Skeletal muscle tissue (tissue), 4 donors: ENCODE measurements around the gene FLAD1. TPM values are rescaled to one million over a fixed set of nuclear protein-coding genes. Genes with fewer than 3 reads are reported as not detected.

Experiments used
- H3K27ac ChIP-seq: one replicate; pipeline ENCODE4 v1.7.0; 2013; ENCODE audit warnings: mild to moderate bottlenecking, low read depth, low read length, inconsistent platforms
- H3K27me3 ChIP-seq, 3 donors: one replicate each; pipeline ENCODE4 v1.7.0; 2013; ENCODE audit warnings: low read length in 3 of 3; ENCODE audit not compliant: control insufficient read depth in 3 of 3, insufficient read depth in 3 of 3
- H3K36me3 ChIP-seq, 3 donors: one replicate each; pipeline ENCODE4 v1.7.0; 2013; ENCODE audit warnings: low read length in 3 of 3; ENCODE audit not compliant: control insufficient read depth in 3 of 3, insufficient read depth in 3 of 3
- H3K4me1 ChIP-seq, 3 donors: one replicate each; pipeline ENCODE4 v1.7.0; 2013; ENCODE audit warnings: low read length in 3 of 3, mild to moderate bottlenecking in 3 of 3; ENCODE audit not compliant: control insufficient read depth in 3 of 3, insufficient read depth in 3 of 3
- H3K4me3 ChIP-seq, 3 donors: one replicate each; pipeline ENCODE4 v1.7.0; 2013; ENCODE audit warnings: low read length in 3 of 3
- H3K9ac ChIP-seq, 3 donors: one replicate each; pipeline ENCODE4 v1.7.0; 2013; ENCODE audit warnings: low read length in 3 of 3, mild to moderate bottlenecking in 3 of 3, moderate library complexity in 2 of 3, low read depth in 1 of 3
- H3K9me3 ChIP-seq, 3 donors: one replicate each; pipeline ENCODE4 v1.7.0; 2013; ENCODE audit warnings: low read length in 3 of 3; ENCODE audit not compliant: control insufficient read depth in 3 of 3
- total RNA-seq: library from RNA; depleted of rRNA; stranded (reverse); fragments of >200 nt; gene quantifications from one replicate; pipeline ENCODE4 v1.2.3, GENCODE V29; 2014
- donor health status: Osteomylitis.

Gene FLAD1
- total RNA-seq, 1 donor from 2014 or later = 16.2 TPM

DNA sequence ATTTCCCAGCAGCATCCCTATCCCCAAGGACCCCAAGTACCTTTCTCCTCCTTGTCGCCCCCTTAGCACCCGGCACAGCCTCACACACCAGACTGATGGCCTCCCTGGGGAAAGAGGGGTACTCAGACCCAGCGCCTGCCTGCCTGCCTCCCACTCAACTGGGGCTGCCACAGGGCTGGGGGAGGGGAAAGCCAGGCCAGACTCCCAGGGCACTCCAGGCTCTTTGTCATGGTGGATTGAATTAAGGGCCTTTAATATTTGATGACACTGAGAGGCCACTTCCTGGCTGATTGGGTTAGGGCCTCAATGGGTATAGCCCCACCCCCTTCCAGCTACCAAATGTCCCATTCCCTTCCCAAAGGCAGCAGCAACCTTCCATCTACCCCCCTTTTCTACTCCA is 14.4 kb upstream of the FLAD1 start:
- H3K27ac ChIP-seq = peak overlapping the region; percentile 99
- peaks cover 27 to 50% (median 47%) of the 10 kb centered on the region in 3 donors for H3K36me3 ChIP-seq
- H3K9ac ChIP-seq = peak overlapping the region; percentile 34 to 83 (median 77)
- peak overlapping the region in 1 of 3 donors; percentile 67 for H3K4me3 ChIP-seq
- H3K9me3 ChIP-seq = no peaks in the 10 kb centered on the region
- H3K27me3 ChIP-seq = no peaks in the 10 kb centered on the region
- peaks cover 52 to 63% (median 53%) of the 10 kb centered on the region in 3 donors for H3K4me1 ChIP-seq

DNA sequence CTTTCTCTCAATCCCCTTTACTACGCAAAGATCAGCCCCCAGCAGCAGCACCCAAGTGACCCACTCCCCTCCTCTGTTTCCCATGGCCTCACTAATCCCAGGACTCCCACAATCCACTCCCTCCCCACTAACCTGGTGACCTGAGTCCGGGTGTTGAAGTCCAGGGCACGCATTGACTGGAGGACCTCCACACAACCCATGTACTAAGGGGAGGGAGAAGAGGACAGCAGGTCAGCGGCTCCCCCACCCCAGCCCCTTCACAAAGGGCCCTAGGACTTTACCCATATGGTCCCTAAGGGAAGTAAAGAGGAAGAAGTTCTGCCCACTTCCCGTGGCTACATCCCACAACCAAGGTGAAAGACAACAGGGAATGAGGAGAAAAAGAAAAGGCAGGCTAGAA is 13.9 kb upstream of the FLAD1 start:
- peaks cover 26 to 45% (median 43%) of the 10 kb centered on the region in 3 donors for H3K36me3 ChIP-seq
- H3K9me3 ChIP-seq = no peaks in the 10 kb centered on the region
- H3K4me3 ChIP-seq = peak overlapping the region in 2 of 3 donors; percentile 57 to 67
- H3K4me1 ChIP-seq = peaks cover 52 to 60% (median 53%) of the 10 kb centered on the region in 3 donors
- H3K27me3 ChIP-seq = no peaks in the 10 kb centered on the region
- H3K27ac ChIP-seq = peak overlapping the region; percentile 99
- H3K9ac ChIP-seq = peak overlapping the region; percentile 34 to 83 (median 77)

DNA sequence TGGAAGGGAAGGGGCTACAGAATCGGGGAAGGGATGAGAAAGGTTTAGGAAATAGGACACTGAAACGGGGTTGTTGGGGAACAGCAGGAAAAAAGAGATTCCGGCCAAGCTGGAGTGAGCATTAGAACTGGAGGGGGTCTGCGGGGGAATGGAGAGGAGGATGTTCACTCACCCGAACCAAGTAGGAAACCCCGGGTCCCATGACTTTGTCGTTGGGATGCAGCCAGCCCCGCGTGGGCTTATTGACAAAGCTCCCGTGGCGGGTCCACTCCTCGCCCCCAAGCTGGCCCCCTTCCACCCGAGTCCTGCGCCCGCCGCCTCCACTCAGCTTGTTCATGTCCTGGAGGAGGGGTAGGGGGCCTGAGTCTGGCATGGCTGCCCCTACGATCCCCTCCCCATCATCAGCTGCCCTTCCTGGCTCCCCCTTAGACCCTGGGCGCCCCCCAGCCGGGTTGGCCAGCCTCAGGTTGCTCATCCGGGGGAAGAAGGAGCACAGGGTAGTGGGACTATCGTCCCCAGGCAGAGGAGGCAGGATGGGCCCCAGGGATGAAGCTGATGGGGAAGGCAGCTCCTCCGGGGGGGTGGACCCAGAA is 13.2 kb upstream of the FLAD1 start:
- peak overlapping the region; percentile 99 for H3K27ac ChIP-seq
- H3K9ac ChIP-seq = peak overlapping the region; percentile 75 to 83 (median 77)
- peak overlapping the region; percentile 57 to 71 (median 67) for H3K4me3 ChIP-seq
- H3K9me3 ChIP-seq = no peaks in the 10 kb centered on the region
- H3K36me3 ChIP-seq = peaks cover 22 to 40% (median 36%) of the 10 kb centered on the region in 3 donors
- H3K4me1 ChIP-seq = peaks cover 56 to 64% (median 56%) of the 10 kb centered on the region in 3 donors
- H3K27me3 ChIP-seq = no peaks in the 10 kb centered on the region

DNA sequence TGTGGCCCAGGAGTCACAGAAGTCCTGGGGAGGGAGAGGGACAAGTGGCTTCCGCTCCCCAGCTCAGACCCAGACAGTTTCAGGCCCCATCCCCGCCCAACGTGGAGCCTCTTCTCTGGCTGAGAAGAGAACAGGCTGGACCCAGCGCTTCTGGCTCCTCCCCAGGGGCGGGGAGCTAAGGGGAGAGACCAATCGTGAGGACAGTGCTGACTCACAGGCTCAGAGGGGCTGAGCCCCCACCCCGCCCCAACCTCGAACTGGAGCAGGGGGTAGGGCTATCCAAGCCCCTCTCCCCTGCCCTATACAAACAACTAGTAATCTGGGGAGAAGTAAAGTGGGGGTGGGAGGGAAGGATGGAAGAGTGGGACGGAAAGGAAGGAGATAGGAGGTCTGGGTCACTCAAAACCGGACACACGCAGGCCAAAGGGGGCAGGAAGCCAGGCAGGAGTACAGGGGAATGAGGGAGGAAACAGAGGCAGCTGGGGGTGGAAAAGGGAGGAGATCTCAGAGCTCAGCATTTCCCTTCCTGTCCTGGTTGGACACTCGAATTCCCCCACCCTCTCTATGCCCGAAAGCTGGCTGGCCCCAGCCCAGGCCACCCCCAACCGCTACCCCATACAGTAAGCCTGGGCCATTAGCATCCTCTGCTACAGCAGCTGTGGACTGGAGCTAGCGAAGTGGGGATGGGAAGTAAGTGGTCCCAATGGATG is 12.4 kb upstream of the FLAD1 start, which contains the start of gene SHC1:
Gene SHC1 (minus strand): TSS at position 117 of the 710 bp plus-strand sequence. CDS start 221 bp downstream, outside the sequence.
- H3K9ac ChIP-seq = peak within 1 kb of the TSS; percentile 75 to 83 (median 77)
- no peaks in the 10 kb centered on the region for H3K9me3 ChIP-seq
- H3K27ac ChIP-seq = peak within 1 kb of the TSS; percentile 99
- no peaks in the 10 kb centered on the region for H3K27me3 ChIP-seq
- H3K36me3 ChIP-seq = peaks cover 15 to 32% (median 29%) of the 10 kb centered on the region in 3 donors
- H3K4me1 ChIP-seq = peaks cover 56 to 72% (median 63%) of the 10 kb centered on the region in 3 donors
- peak within 1 kb of the TSS; percentile 57 to 71 (median 67) for H3K4me3 ChIP-seq

DNA sequence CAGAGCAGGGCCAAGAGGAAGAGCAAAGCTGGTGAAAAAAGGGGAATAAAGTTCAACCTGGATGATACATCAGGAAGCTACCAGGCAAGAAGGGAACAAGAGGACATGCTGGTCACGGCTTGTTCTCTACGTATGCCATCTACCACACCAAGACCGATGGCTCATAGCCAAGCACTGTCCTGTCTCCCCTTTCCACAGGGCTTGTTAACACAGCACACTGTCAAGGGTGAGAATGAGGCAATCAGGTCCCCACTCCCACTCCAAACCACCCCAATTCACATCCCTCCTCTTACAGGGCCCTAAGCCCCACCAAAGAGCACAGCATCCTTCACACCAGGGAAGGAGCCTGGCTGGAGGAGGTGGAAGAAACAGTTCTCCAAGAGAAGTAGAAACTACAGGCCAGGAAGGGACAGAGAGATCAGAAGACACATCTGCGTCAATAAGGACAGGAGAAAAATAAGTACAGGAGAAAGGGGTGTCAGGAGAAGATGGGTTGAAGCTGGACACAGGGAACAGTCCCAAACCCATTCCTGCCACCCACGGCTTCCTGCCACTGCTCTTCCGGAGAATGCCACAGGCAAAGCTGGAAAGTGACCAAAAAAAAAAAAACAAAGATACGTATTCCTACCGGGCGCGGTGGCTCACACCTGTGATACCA is 11.7 kb upstream of the FLAD1 start:
- H3K4me3 ChIP-seq = peak overlapping the region; percentile 57 to 71 (median 67)
- no peaks in the 10 kb centered on the region for H3K9me3 ChIP-seq
- H3K36me3 ChIP-seq = peaks cover 9 to 25% (median 22%) of the 10 kb centered on the region in 3 donors
- H3K4me1 ChIP-seq = peaks cover 60 to 77% (median 66%) of the 10 kb centered on the region in 3 donors
- peak overlapping the region; percentile 73 to 83 (median 77) for H3K9ac ChIP-seq
- no peaks in the 10 kb centered on the region for H3K27me3 ChIP-seq
- peak overlapping the region; percentile 99 for H3K27ac ChIP-seq

DNA sequence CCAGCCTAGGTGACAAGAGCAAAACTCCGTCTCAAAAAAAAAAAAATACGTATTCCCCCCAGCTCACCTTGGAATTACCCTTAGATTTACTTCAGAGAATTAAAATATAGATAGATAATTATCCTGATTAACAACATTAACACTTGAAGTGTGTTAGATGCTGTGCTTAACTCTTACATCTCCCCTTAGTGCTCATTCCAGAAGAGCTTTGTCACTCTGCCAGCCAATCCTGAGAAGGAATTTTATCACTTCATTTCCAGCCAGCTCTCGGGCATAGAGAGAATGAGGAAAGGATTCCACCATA is 11.0 kb upstream of the FLAD1 start:
- Histone ChIP-seq H3K27me3 (no peaks in the 10 kb centered on the region), H3K27ac (peak overlapping the region; percentile 99), H3K36me3 (peaks cover 9 to 19% (median 17%) of the 10 kb centered on the region in 3 donors), H3K9ac (peak overlapping the region; percentile 54 to 95 (median 74)), H3K4me3 (peak overlapping the region; percentile 8 to 55 (median 32)), H3K9me3 (no peaks in the 10 kb centered on the region), H3K4me1 (peaks cover 56 to 77% (median 66%) of the 10 kb centered on the region in 3 donors)

DNA sequence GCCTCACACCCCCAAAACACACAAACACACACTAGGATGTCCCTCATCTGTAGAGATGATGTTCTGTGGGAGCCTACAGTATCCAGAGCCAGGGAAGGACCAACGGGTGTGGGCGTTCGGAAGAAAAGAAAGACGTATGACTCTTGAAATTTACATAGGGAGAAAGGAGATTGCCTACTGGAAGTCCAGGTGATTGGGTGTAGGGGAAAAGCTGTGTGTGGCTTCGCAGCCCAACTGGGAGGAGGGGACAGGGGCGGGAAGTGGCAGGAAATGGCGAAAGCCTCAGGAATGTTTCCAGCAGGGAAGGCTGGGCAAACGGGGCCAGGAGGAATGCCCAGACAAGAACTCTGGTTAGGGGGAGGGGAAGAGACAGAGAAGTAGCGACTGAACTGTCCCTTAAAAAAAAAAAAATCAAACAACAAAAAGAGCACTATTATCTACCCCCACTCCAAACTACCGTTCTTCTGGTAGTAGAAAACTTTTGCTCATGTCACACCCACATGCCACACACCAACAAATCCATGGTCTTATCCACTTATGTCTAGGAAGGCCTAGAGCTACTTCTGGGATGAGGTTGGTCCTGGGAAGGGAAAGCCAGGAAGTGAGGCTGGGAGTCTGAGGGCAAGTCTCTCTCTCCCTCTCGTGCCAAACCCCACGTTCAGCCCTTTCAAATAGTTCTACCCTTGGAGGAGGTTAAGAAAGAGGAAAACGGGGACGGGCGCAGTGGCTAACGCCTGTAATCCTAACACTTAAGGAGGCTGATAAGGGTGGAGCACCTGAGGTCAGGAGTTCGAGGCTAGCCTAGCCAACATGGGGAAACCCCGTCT is 10.4 kb upstream of the FLAD1 start:
- peak overlapping the region; percentile 55 to 91 (median 71) for H3K4me3 ChIP-seq
- peak overlapping the region; percentile 99 for H3K27ac ChIP-seq
- H3K36me3 ChIP-seq = peaks cover 3 to 14% (median 12%) of the 10 kb centered on the region in 3 donors
- no peaks in the 10 kb centered on the region for H3K9me3 ChIP-seq
- peak overlapping the region; percentile 67 to 95 (median 74) for H3K9ac ChIP-seq
- H3K4me1 ChIP-seq = peaks cover 56 to 74% (median 62%) of the 10 kb centered on the region in 3 donors
- no peaks in the 10 kb centered on the region for H3K27me3 ChIP-seq

DNA sequence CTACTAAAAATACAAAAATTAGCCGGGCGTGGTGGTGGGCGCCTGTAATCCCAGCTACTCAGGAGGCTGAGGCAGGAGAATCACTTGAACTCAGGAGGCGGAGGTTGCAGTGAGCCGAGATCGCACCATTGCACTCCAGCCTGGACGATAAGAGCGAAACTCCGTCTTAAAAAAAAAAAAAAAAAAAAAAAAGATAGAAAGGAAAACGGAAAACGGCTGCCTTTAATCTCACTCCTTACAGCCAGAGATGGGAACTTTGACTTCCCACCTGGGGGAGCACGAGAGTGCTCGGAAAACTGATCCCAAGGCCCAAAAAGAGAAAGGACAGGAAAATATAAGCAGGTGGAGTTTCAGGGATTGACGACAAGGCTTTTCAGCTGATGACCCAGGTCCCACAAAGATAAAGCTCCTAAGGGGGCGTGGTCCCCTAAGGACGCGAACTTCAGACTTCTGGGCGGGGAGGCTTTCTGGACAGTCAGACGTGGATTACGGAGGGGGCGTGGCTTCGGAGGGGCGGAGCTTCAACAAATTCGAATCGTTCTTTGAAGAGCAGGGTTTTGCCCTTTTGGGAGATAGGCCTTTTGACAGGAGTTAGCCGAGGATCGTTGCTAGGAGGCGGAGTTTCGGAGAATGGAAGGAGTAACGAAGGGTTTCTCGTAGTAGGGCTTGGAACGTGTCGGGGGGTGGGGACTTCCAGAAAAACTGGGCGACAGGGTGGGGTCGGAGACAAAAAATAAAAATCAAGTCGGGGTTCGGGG is 9.6 kb upstream of the FLAD1 start:
- Histone ChIP-seq H3K4me1 (peaks cover 56 to 66% (median 56%) of the 10 kb centered on the region in 3 donors), H3K27me3 (no peaks in the 10 kb centered on the region), H3K9ac (peak overlapping the region; percentile 92 to 98 (median 95)), H3K27ac (peak overlapping the region; percentile 99), H3K9me3 (no peaks in the 10 kb centered on the region), H3K4me3 (peak overlapping the region; percentile 71 to 91 (median 91)), H3K36me3 (peaks cover 2 to 12% (median 5%) of the 10 kb centered on the region in 3 donors)
